Bronchial epithelial cell (primary cell): ENCODE measurements around the gene DDX46. TPM values are rescaled to one million over a fixed set of nuclear protein-coding genes. Genes with fewer than 3 reads are reported as not detected.
A peak's percentile ranks its signal among the peaks of the same experiment; 100 is the strongest.
"Not testable (repeated sequence)": the region's sequence is repeated elsewhere in the genome, so short reads cannot be mapped to it uniquely, and the experiment has no call there.

Experiments used
- DNase-seq: peaks from one replicate; pipeline ENCODE4 v3.0.0-alpha.2; 2010; ENCODE audit warnings: low read depth
- FAIRE-seq: peaks from 2 replicates; lab custom pipeline; 2011; peaks lifted over from hg19 to GRCh38; lab: Jason Lieb, UNC
- H3K27me3 ChIP-seq: 2 replicates; pipeline ENCODE4 v1.5.1; 2011; ENCODE audit warnings: low read length; ENCODE audit not compliant: control insufficient read depth, insufficient read depth
- H3K36me3 ChIP-seq: 2 replicates; pipeline ENCODE4 v1.5.1; 2011; ENCODE audit warnings: low read length; ENCODE audit not compliant: control insufficient read depth, insufficient read depth
- H3K4me3 ChIP-seq: 2 replicates; pipeline ENCODE4 v1.5.1; 2011; ENCODE audit warnings: mild to moderate bottlenecking, low read depth, low read length, control low read depth
- total RNA-seq: library from RNA; depleted of rRNA; stranded (reverse); fragments of >200 nt; gene quantifications from 2 replicates; pipeline ENCODE4 v1.2.1, GENCODE V29; 2014
- TF ChIP-seq, protein P1 (sequence below): IDR thresholded peaks from 2 replicates; pipeline ENCODE4 v1.5.1; 2011; ENCODE audit warnings: mild to moderate bottlenecking, moderate library complexity, low read length, control low read depth, inconsistent platforms; ENCODE audit not compliant: insufficient read depth, severe bottlenecking

The DDX46 gene, protein sequence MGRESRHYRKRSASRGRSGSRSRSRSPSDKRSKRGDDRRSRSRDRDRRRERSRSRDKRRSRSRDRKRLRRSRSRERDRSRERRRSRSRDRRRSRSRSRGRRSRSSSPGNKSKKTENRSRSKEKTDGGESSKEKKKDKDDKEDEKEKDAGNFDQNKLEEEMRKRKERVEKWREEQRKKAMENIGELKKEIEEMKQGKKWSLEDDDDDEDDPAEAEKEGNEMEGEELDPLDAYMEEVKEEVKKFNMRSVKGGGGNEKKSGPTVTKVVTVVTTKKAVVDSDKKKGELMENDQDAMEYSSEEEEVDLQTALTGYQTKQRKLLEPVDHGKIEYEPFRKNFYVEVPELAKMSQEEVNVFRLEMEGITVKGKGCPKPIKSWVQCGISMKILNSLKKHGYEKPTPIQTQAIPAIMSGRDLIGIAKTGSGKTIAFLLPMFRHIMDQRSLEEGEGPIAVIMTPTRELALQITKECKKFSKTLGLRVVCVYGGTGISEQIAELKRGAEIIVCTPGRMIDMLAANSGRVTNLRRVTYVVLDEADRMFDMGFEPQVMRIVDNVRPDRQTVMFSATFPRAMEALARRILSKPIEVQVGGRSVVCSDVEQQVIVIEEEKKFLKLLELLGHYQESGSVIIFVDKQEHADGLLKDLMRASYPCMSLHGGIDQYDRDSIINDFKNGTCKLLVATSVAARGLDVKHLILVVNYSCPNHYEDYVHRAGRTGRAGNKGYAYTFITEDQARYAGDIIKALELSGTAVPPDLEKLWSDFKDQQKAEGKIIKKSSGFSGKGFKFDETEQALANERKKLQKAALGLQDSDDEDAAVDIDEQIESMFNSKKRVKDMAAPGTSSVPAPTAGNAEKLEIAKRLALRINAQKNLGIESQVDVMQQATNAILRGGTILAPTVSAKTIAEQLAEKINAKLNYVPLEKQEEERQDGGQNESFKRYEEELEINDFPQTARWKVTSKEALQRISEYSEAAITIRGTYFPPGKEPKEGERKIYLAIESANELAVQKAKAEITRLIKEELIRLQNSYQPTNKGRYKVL
- total RNA-seq, result 10.8 and 14.0 TPM in 2 replicates

DNA sequence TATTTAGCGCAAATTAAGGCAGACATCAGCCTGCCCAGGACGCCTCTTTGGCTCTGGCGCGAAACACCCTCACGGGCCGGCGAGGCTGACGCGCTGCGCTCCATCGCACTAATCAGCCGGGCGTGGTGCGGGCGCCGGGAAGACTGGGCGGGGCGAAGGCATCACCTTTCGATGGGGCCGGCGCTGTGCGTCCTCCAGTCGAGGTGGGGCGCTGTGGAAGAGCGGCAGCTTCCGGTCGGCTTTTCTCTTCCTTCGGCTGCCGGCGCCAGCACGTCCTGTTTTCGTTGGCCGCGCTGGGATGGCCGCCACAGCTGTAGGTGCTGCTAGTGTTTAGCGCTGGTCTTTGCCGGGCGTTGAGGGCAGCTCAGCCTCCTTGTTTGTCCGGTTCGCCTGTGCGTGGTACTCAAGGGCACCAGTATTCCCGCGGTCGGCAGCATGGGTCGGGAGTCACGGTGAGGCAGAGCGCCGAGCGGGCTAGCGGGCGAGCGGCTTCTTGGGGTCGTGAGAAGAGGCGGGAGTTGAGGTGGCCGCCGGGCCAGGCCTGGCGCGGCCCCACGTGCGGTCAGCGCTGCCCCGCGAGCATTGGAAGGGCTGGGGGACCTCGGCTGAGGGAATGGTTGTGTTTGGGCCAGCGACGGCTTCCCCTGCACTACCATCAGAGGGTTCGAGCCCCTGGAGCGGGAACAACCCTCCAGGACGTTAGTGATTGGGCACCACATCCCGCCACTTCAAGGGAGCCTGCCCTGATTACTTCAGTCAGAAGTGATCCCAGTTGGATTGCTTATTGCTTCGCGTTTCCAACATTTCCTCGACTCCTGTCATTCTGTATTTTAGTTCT, at the start of gene DDX46:
Gene DDX46 (plus strand): TSS at position 276 of the 838 bp plus-strand sequence. CDS start 160 bp downstream, at position 436.
- DNase-seq (peak; percentile 80), FAIRE-seq (no peak)
- H3K36me3 ChIP-seq, result no peaks in the 10 kb centered on the region
- H3K27me3 ChIP-seq, result no peaks in the 10 kb centered on the region
- peak within 1 kb of the TSS; percentile 90 for H3K4me3 ChIP-seq
- TF ChIP-seq, protein P1, sequence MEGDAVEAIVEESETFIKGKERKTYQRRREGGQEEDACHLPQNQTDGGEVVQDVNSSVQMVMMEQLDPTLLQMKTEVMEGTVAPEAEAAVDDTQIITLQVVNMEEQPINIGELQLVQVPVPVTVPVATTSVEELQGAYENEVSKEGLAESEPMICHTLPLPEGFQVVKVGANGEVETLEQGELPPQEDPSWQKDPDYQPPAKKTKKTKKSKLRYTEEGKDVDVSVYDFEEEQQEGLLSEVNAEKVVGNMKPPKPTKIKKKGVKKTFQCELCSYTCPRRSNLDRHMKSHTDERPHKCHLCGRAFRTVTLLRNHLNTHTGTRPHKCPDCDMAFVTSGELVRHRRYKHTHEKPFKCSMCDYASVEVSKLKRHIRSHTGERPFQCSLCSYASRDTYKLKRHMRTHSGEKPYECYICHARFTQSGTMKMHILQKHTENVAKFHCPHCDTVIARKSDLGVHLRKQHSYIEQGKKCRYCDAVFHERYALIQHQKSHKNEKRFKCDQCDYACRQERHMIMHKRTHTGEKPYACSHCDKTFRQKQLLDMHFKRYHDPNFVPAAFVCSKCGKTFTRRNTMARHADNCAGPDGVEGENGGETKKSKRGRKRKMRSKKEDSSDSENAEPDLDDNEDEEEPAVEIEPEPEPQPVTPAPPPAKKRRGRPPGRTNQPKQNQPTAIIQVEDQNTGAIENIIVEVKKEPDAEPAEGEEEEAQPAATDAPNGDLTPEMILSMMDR, result peak; percentile 88

DNA sequence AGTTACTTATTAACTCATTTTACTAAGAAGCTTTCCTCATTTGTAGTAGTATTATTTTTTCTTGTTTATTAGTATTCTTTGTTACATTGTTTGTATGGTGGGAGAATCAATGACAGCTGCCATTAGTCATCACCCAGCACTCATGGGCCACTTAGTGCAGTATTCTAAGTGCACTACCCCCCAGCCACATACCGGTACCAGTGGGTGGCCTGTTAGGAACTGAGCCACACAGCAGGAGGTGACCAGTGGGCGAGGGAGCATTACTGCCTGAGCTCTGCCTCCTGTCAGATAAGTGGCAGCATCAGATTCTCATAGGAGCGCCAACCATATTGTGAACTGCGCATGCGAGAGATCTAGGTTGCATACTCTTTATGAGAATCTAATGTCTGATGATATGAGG, 44.5 kb upstream of the DDX46 start:
- no peak for FAIRE-seq
- Histone ChIP-seq H3K4me3 (no peak overlapping the region), H3K36me3 (peaks cover 3% of the 10 kb centered on the region), H3K27me3 (no peaks in the 10 kb centered on the region)
- no peak for DNase-seq
- TF ChIP-seq, protein P1, result no peak

DNA sequence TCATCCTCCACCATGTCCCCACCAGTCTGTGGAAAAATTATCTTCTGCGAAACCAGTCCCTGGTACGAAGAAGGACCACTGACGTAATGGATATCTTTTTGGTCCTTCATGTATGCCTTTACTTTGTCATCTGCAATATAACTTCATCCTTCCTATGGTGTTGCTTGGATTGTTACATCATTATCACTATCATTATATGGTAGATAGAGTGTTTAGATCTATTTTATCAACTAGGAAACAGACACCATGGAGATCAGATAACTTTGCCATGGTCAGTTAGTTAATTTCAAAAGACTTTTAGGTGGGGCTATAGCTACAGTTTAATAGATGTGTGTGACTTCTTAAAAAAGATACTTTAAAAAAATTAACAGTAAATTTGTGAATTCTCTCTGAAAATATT, 44.0 kb upstream of the DDX46 start:
- Histone ChIP-seq H3K36me3 (peaks cover 6% of the 10 kb centered on the region), H3K27me3 (no peaks in the 10 kb centered on the region), H3K4me3 (no peak overlapping the region)
- TF ChIP-seq, protein P1, result no peak
- no peak for FAIRE-seq
- DNase-seq, result no peak

DNA sequence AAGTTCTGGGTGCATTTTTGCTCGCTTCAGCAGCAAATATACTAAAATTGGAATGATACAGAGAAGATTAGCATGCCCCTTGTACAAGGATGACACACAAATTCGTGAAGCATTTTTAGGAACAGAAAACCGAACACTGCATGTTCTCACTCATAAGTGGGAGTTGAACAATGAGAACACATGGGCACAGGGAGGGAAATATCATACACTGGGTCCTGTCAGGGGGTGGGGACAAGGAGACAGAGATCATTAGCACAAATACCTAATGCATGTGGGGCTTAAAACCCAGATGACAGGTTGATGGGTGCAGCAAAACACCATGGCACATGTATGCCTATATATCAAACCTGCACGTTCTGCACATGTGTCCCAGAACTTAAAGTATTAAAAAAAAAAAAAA, 43.1 kb upstream of the DDX46 start:
- not testable (repeated sequence) for H3K36me3 ChIP-seq, FAIRE-seq, DNase-seq, H3K27me3 ChIP-seq, H3K4me3 ChIP-seq

DNA sequence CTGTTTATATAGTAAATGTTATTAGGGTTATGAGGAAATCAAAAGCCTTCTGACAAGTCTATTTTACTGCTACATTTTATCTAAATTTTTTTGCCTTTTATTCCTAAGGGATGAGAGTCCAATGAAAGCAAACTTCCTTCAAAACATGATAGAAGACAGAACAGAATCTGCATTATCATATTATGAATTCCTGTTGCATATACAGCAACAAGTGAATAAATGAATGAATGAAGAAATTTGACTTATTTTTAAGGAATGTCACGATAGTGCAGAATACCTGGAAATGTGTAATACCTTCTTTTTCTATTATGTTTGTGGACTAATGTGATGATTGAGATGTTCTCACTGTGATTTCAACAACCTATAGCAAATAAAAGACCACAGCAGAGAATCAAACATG, 33.7 kb upstream of the DDX46 start:
- Histone ChIP-seq H3K4me3 (no peak overlapping the region), H3K36me3 (no peaks in the 10 kb centered on the region), H3K27me3 (no peaks in the 10 kb centered on the region)
- TF ChIP-seq, protein P1, result no peak
- DNase-seq, result no peak
- no peak for FAIRE-seq
